ENCODE data around the gene SSH2. TPM values are rescaled to one million over a fixed set of nuclear protein-coding genes. Genes with fewer than 3 reads are reported as not detected.

SSH2 gene
- total and polyA plus RNA-seq, 2 donors (not counting 1 experiment from before 2014, with no cell fraction given) = 51.5 to 183 TPM

- ATAC-seq (ENCODE audit: low read depth) (no peak), DNase-seq (no peak)
- Histone ChIP-seq H3K4me2 (replicated peaks; ENCODE audit: low read depth, low read length, poor library complexity, severe bottlenecking) (no peak overlapping the region), H3K27me3 (replicated peaks in 1 of 4; ENCODE audit: control extremely low read depth in 1 of 4, control insufficient read depth in 3 of 4, insufficient read depth in 4 of 4, low read length in 3 of 4) (no peaks in the 10 kb centered on the region), H3K4me1 (ENCODE audit: control insufficient read depth in 2 of 2, insufficient read depth in 2 of 2, low read length in 2 of 2) (no peaks in the 10 kb centered on the region), H3K27ac (ENCODE audit: low read length in 2 of 2) (no peak overlapping the region), H4K20me1 (ENCODE audit: control insufficient read depth, insufficient read depth, low read length, poor library complexity, severe bottlenecking) (no peaks in the 10 kb centered on the region), H3K9me3 (ENCODE audit: control extremely low read depth in 1 of 3, control insufficient read depth in 2 of 3, insufficient read depth in 1 of 3, low read length in 2 of 3) (no peaks in the 10 kb centered on the region), H2AFZ (ENCODE audit: insufficient read depth, low read depth, low read length, poor library complexity, severe bottlenecking) (no peak overlapping the region), H3K9ac (ENCODE audit: low read length) (no peak overlapping the region), H3K4me3 (ENCODE audit: control extremely low read depth in 1 of 5, extremely low read depth in 1 of 5, insufficient read depth in 1 of 5, low read depth in 2 of 5, low read length in 4 of 5) (no peak overlapping the region), H3K79me2 (ENCODE audit: control insufficient read depth, insufficient read depth, low read length) (peaks cover 16% of the 10 kb centered on the region), H3K36me3 (replicated peaks in 1 of 2; ENCODE audit: control extremely low read depth in 1 of 2, control insufficient read depth in 1 of 2, extremely low read depth in 1 of 2, insufficient read depth in 2 of 2, low read length in 1 of 2) (peaks cover 34 to 69% of the 10 kb centered on the region in 2 experiments)
- CTCF ChIA-PET = interaction anchor here (1.0 to 11.9 kb wide), 2 partner anchors 130 to 144 kb away, joined by 3 to 196 read pairs; no protein-coding TSS in a partner anchor
- POLR2A ChIA-PET = no interaction called here
- Mint-ChIP-seq H3K4me3 (no peak overlapping the region), H3K27me3 (no peaks in the 10 kb centered on the region), H3K27ac (no peak overlapping the region), H3K9me3 (ENCODE audit: insufficient read depth) (no peaks in the 10 kb centered on the region), H3K4me1 (peaks cover 5% of the 10 kb centered on the region)
- TF ChIP-seq EZH2 (IDR thresholded peaks at IDR 0.05; ENCODE audit: borderline replicate concordance, insufficient read depth, low read depth, low read length, poor library complexity, severe bottlenecking) (no peak), CTCF (IDR thresholded peaks at IDR 0.05) (no peak)
- intact Hi-C loops (cut with micrococcal nuclease) = no loop called here
- WGBS (ENCODE audit: insufficient coverage) = 90% methylated on average over 2 of the region's 5 CpGs
Observed at GRCh38 chr17:29648005-29648404, 282.0 kb downstream of the SSH2 start.

GRCh38 chr17:29645515-29646051 is 284.4 kb downstream of the SSH2 start:
- Histone ChIP-seq H3K27me3 (replicated peaks in 1 of 4; ENCODE audit: control extremely low read depth in 1 of 4, control insufficient read depth in 3 of 4, insufficient read depth in 4 of 4, low read length in 3 of 4) (no peaks in the 10 kb centered on the region), H3K9ac (ENCODE audit: low read length) (no peak overlapping the region), H4K20me1 (ENCODE audit: control insufficient read depth, insufficient read depth, low read length, poor library complexity, severe bottlenecking) (no peaks in the 10 kb centered on the region), H3K4me1 (ENCODE audit: control insufficient read depth in 2 of 2, insufficient read depth in 2 of 2, low read length in 2 of 2) (peaks cover under 1 to 2% of the 10 kb centered on the region in 2 donors), H3K36me3 (replicated peaks in 1 of 2; ENCODE audit: control extremely low read depth in 1 of 2, control insufficient read depth in 1 of 2, extremely low read depth in 1 of 2, insufficient read depth in 2 of 2, low read length in 1 of 2) (peaks cover 34 to 65% of the 10 kb centered on the region in 2 experiments), H3K27ac (ENCODE audit: low read length in 2 of 2) (no peak overlapping the region), H2AFZ (ENCODE audit: insufficient read depth, low read depth, low read length, poor library complexity, severe bottlenecking) (no peak overlapping the region), H3K79me2 (ENCODE audit: control insufficient read depth, insufficient read depth, low read length) (peaks cover 23% of the 10 kb centered on the region), H3K9me3 (ENCODE audit: control extremely low read depth in 1 of 3, control insufficient read depth in 2 of 3, insufficient read depth in 1 of 3, low read length in 2 of 3) (no peaks in the 10 kb centered on the region), H3K4me3 (ENCODE audit: control extremely low read depth in 1 of 5, extremely low read depth in 1 of 5, insufficient read depth in 1 of 5, low read depth in 2 of 5, low read length in 4 of 5) (no peak overlapping the region), H3K4me2 (replicated peaks; ENCODE audit: low read depth, low read length, poor library complexity, severe bottlenecking) (no peak overlapping the region)
- Mint-ChIP-seq H3K4me3 (no peak overlapping the region), H3K27ac (no peak overlapping the region), H3K9me3 (ENCODE audit: insufficient read depth) (no peaks in the 10 kb centered on the region), H3K4me1 (peaks cover 16% of the 10 kb centered on the region), H3K27me3 (no peaks in the 10 kb centered on the region)
- ATAC-seq (ENCODE audit: low read depth) (no peak), DNase-seq (no peak)
- intact Hi-C loops (cut with micrococcal nuclease) = no loop called here
- 100% methylated on average over 2 of the region's 5 CpGs for WGBS (ENCODE audit: insufficient coverage)
- CTCF ChIA-PET = interaction anchor here (11.9 kb wide), 1 partner anchor 133 kb away, joined by 196 read pairs; no protein-coding TSS in a partner anchor
- POLR2A ChIA-PET = no interaction called here
- TF ChIP-seq EZH2 (IDR thresholded peaks at IDR 0.05; ENCODE audit: borderline replicate concordance, insufficient read depth, low read depth, low read length, poor library complexity, severe bottlenecking) (no peak), CTCF (IDR thresholded peaks at IDR 0.05) (no peak)

Data from B cell (primary cell).